H1 (cell line): ENCODE data around the gene PJVK. TPM values are rescaled to one million over a fixed set of nuclear protein-coding genes. Genes with fewer than 3 reads are reported as not detected.

ENCODE experiments used
- ATF3 ChIP-seq: IDR thresholded peaks from 2 replicates; pipeline ENCODE4 v1.6.1; 2011; ENCODE audit warnings: low read depth, mild to moderate bottlenecking, low read length; ENCODE audit not compliant: insufficient read depth
- CHD1 ChIP-seq: IDR thresholded peaks from 2 replicates; pipeline ENCODE4 v1.6.1; 2012; ENCODE audit warnings: low read depth, low read length, improper control_type of control experiment
- CTBP2 ChIP-seq: IDR thresholded peaks from 2 replicates; pipeline ENCODE4 v1.7.0; 2011; ENCODE audit warnings: borderline replicate concordance, mild to moderate bottlenecking, moderate library complexity, mixed read lengths, low read length; ENCODE audit not compliant: insufficient read depth, insufficient read length
- E2F6 ChIP-seq: IDR thresholded peaks from 2 replicates; pipeline ENCODE4 v1.6.1; 2012; ENCODE audit warnings: inconsistent platforms
- SP1 ChIP-seq: IDR thresholded peaks from 2 replicates; pipeline ENCODE4 v1.6.1; 2011; ENCODE audit warnings: low read depth, low read length
- SP2 ChIP-seq: IDR thresholded peaks from 2 replicates; pipeline ENCODE4 v1.6.1; 2012; ENCODE audit warnings: mild to moderate bottlenecking, low read length, inconsistent platforms
- SP4 ChIP-seq: IDR thresholded peaks from 2 replicates; pipeline ENCODE4 v1.6.1; 2012; ENCODE audit warnings: low read length, inconsistent platforms
- polyA plus RNA-seq, 7 experiments: library from polyadenylated mRNA; depleted of rRNA in 3 of 7; stranded (reverse) in 5 of 7; unstranded in 2 of 7; fragments of >200 nt in 5 of 7; fragments of 200-250 nt in 2 of 7; gene quantifications; 1 replicate in 5 of 7; 2 replicates in 1 of 7; 4 replicates in 1 of 7; pipeline versions ENCODE4 v1.2.1 to v1.2.3, GENCODE V29; 2011 to 2013; ENCODE audit warnings: missing spikeins in 2 of 7, mixed read lengths in 2 of 7
- total RNA-seq: library from RNA; stranded (reverse); fragmentation: NEBNext Ultra II Directional; extraction: Animal tissue kit (Norgen Biotek cat#: 25700); gene quantifications from 2 replicates; pipeline ENCODE4 v1.2.1, GENCODE V29; 2021
- TF ChIP-seq, protein P1 (sequence below): IDR thresholded peaks from 2 replicates; pipeline ENCODE4 v1.6.1; 2011; ENCODE audit warnings: low read length, improper control_type of control experiment

The PJVK gene
- total and polyA plus RNA-seq, 2 of the 8 experiments (the other 6 are each of a cell fraction or from before 2014, with no cell fraction given), result 2.4 to 2.8 TPM

- TF ChIP-seq, protein P1, sequence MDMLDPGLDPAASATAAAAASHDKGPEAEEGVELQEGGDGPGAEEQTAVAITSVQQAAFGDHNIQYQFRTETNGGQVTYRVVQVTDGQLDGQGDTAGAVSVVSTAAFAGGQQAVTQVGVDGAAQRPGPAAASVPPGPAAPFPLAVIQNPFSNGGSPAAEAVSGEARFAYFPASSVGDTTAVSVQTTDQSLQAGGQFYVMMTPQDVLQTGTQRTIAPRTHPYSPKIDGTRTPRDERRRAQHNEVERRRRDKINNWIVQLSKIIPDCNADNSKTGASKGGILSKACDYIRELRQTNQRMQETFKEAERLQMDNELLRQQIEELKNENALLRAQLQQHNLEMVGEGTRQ, result no peak
- TF ChIP-seq SP4 (no peak), E2F6 (no peak), ATF3 (no peak), SP1 (no peak), SP2 (no peak), CTBP2 (no peak), CHD1 (no peak)
Observed at GRCh38 chr2:178403671-178404306, 47.4 kb upstream of the PJVK start (continued).
